Measurements from ENCODE around the gene KRTAP4-12.
"Not testable (repeated sequence)": the region's sequence is repeated elsewhere in the genome, so short reads cannot be mapped to it uniquely, and the experiment has no call there.

The KRTAP4-12 gene

DNA sequence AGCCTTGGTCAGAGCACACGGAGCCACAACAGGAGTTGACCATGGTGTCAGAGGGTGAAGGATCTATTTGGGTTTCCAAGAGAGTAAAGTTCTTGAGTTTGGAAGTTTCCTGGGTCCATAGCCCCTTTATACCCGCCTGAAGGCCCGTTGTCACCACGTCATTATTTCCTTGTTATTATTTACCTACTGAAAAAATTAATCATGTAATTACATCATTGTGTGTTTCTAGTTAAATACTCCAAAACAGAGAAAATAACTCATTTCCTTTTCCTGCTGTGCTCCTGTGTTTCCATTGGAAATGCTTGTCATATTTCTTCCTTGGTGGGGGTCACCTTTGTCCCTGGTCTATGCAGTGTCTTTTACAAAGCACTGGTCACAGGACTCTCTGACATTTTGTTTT is 25.9 kb downstream of the KRTAP4-12 start, which contains the start of gene KRTAP4-8:
Gene KRTAP4-8 (minus strand): TSS at position 101 of the 400 bp plus-strand sequence. CDS start 58 bp downstream, at position 43.
- Histone ChIP-seq H3K4me1 (ENCODE audit: control insufficient read depth in 2 of 2, insufficient read depth in 2 of 2, low read length in 2 of 2) (no peaks in the 10 kb centered on the region), H3K27me3 (ENCODE audit: control insufficient read depth in 2 of 2, insufficient read depth in 2 of 2, low read length in 2 of 2) (peaks cover 0 to 2% of the 10 kb centered on the region in 2 donors), H3K27ac (ENCODE audit: low read depth in 2 of 2, low read length in 2 of 2) (no peak within 1 kb of the TSS), H3K4me3 (ENCODE audit: low read length in 2 of 2) (no peak within 1 kb of the TSS), H3K36me3 (ENCODE audit: control insufficient read depth in 2 of 2, insufficient read depth in 2 of 2, low read length in 2 of 2) (no peaks in the 10 kb centered on the region), H3K9me3 (ENCODE audit: control insufficient read depth in 2 of 2, low read length in 2 of 2) (no peaks in the 10 kb centered on the region), H3K9ac (ENCODE audit: low read depth in 1 of 2, low read length in 2 of 2) (no peak within 1 kb of the TSS)

DNA sequence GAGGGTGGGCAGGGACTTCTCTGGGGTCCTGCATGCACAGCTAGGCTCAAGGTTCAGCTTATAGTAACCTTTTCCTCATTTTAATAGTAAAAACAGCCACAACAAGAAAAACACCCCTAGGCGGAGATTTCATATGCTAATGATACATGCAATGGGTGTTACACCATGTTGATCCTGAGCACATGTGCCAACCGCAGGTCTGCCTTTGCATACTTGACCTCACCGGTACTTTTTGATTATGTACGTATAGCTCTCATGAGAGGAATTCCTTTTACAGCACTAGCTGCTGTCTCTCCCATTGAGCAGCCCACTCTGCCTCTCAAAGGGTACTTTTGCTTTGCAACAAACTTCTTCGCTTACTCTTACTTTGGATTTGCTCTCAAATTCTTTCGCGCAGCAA is 27.9 kb downstream of the KRTAP4-12 start:
- no peaks in the 10 kb centered on the region for H3K4me1 ChIP-seq (ENCODE audit: control insufficient read depth in 2 of 2, insufficient read depth in 2 of 2, low read length in 2 of 2)
- H3K4me3 ChIP-seq (ENCODE audit: low read length in 2 of 2) = no peak overlapping the region
- no peaks in the 10 kb centered on the region for H3K36me3 ChIP-seq (ENCODE audit: control insufficient read depth in 2 of 2, insufficient read depth in 2 of 2, low read length in 2 of 2)
- no peak overlapping the region for H3K27ac ChIP-seq (ENCODE audit: low read depth in 2 of 2, low read length in 2 of 2)
- no peak overlapping the region for H3K9ac ChIP-seq (ENCODE audit: low read depth in 1 of 2, low read length in 2 of 2)
- H3K27me3 ChIP-seq (ENCODE audit: control insufficient read depth in 2 of 2, insufficient read depth in 2 of 2, low read length in 2 of 2) = peaks cover 0 to 2% of the 10 kb centered on the region in 2 donors
- H3K9me3 ChIP-seq (ENCODE audit: control insufficient read depth in 2 of 2, low read length in 2 of 2) = no peaks in the 10 kb centered on the region

- not testable (repeated sequence) for H3K9me3 ChIP-seq (ENCODE audit: control insufficient read depth in 2 of 2, low read length in 2 of 2); H3K9ac ChIP-seq (ENCODE audit: low read depth in 1 of 2, low read length in 2 of 2); H3K36me3 ChIP-seq (ENCODE audit: control insufficient read depth in 2 of 2, insufficient read depth in 2 of 2, low read length in 2 of 2); H3K4me1 ChIP-seq (ENCODE audit: control insufficient read depth in 2 of 2, insufficient read depth in 2 of 2, low read length in 2 of 2); H3K27me3 ChIP-seq (ENCODE audit: control insufficient read depth in 2 of 2, insufficient read depth in 2 of 2, low read length in 2 of 2); H3K27ac ChIP-seq (ENCODE audit: low read depth in 2 of 2, low read length in 2 of 2); H3K4me3 ChIP-seq (ENCODE audit: low read length in 2 of 2)
Measured at GRCh38 chr17:41088760-41089352, 35.1 kb downstream of the KRTAP4-12 start.

DNA sequence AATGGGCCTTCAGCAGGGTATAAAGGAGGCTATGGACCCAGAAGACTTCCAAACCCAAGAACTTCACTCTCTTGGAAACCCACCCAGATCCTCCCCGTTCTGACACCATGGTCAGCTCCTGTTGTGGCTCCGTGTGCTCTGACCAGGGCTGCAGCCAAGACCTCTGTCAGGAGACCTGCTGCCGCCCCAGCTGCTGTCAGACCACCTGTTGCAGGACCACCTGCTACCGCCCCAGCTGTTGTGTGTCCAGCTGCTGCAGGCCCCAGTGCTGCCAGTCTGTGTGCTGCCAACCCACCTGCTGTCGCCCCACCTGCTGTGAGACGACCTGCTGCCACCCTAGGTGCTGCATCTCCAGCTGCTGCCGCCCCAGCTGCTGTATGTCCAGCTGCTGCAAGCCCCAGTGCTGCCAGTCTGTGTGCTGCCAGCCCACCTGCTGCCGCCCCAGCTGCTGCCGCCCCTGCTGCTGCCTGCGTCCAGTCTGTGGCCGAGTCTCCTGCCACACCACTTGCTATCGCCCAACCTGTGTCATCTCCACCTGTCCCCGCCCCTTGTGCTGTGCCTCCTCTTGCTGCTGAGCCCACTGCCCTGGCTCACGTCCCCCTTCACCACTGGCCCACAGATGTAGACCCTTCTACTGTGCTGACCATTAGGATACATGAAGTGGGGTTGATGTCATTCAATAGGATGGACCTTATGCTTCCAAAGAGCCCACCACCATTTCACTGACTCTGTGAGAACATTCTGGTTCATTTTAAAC is 39.7 kb downstream of the KRTAP4-12 start, which contains the start of gene KRTAP4-7:
Gene KRTAP4-7 (plus strand): TSS at position 51 of the 757 bp plus-strand sequence. CDS start 57 bp downstream, at position 108.
- H3K27me3 ChIP-seq (ENCODE audit: control insufficient read depth in 2 of 2, insufficient read depth in 2 of 2, low read length in 2 of 2); H3K4me1 ChIP-seq (ENCODE audit: control insufficient read depth in 2 of 2, insufficient read depth in 2 of 2, low read length in 2 of 2); H3K9ac ChIP-seq (ENCODE audit: low read depth in 1 of 2, low read length in 2 of 2); H3K27ac ChIP-seq (ENCODE audit: low read depth in 2 of 2, low read length in 2 of 2); H3K4me3 ChIP-seq (ENCODE audit: low read length in 2 of 2); H3K36me3 ChIP-seq (ENCODE audit: control insufficient read depth in 2 of 2, insufficient read depth in 2 of 2, low read length in 2 of 2); H3K9me3 ChIP-seq (ENCODE audit: control insufficient read depth in 2 of 2, low read length in 2 of 2): not testable (repeated sequence)

DNA sequence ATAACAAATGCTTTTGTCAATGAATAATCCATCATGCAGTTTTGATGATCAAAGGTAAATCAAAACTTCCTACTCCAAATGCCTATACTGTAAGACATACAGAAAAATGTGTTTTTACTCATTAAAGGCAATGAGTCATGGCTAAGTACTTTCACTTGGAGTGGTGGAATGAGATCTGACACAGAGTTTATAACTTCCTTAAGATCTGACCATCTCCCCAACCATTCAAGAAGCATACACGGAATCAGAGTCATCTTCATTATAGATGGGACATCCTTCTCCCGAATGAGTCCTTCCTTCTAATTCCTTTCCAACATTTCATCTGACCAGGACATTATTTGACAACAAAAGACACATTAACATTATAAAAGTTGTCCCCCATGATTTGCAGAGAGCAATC is 40.6 kb downstream of the KRTAP4-12 start:
- not testable (repeated sequence) for H3K36me3 ChIP-seq (ENCODE audit: control insufficient read depth in 2 of 2, insufficient read depth in 2 of 2, low read length in 2 of 2); H3K9ac ChIP-seq (ENCODE audit: low read depth in 1 of 2, low read length in 2 of 2); H3K4me1 ChIP-seq (ENCODE audit: control insufficient read depth in 2 of 2, insufficient read depth in 2 of 2, low read length in 2 of 2); H3K4me3 ChIP-seq (ENCODE audit: low read length in 2 of 2); H3K27me3 ChIP-seq (ENCODE audit: control insufficient read depth in 2 of 2, insufficient read depth in 2 of 2, low read length in 2 of 2); H3K27ac ChIP-seq (ENCODE audit: low read depth in 2 of 2, low read length in 2 of 2); H3K9me3 ChIP-seq (ENCODE audit: control insufficient read depth in 2 of 2, low read length in 2 of 2)

- Histone ChIP-seq H3K36me3 (ENCODE audit: control insufficient read depth in 2 of 2, insufficient read depth in 2 of 2, low read length in 2 of 2) (no peaks in the 10 kb centered on the region), H3K27ac (ENCODE audit: low read depth in 2 of 2, low read length in 2 of 2) (no peak overlapping the region), H3K9ac (ENCODE audit: low read depth in 1 of 2, low read length in 2 of 2) (no peak overlapping the region), H3K9me3 (ENCODE audit: control insufficient read depth in 2 of 2, low read length in 2 of 2) (no peaks in the 10 kb centered on the region), H3K4me3 (ENCODE audit: low read length in 2 of 2) (no peak overlapping the region), H3K27me3 (ENCODE audit: control insufficient read depth in 2 of 2, insufficient read depth in 2 of 2, low read length in 2 of 2) (peaks cover 0 to under 1% of the 10 kb centered on the region in 2 donors), H3K4me1 (ENCODE audit: control insufficient read depth in 2 of 2, insufficient read depth in 2 of 2, low read length in 2 of 2) (no peaks in the 10 kb centered on the region)
Measured at GRCh38 chr17:41082626-41083025, 41.4 kb downstream of the KRTAP4-12 start.

DNA sequence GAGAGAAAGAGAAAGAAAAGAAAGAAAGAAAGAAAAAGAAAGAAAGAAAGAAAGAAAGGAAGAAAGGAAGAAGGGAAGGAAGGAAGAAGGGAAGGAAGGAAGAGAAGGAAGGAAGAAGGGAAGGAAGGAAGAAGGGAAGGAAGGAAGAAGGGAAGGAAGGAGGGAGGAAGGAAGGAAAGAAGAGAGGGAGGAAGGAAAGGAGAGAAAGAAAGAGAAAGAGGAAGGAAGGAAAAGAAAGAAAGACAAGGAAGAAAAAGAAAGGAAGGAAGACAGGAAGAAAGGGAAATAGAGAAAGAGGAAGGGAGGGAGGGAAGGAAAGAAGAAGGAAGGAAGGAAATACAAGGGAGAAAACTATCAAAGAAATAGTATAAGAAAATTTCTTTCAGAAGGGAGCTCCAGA is 47.2 kb downstream of the KRTAP4-12 start:
- no peaks in the 10 kb centered on the region for H3K4me1 ChIP-seq (ENCODE audit: control insufficient read depth in 2 of 2, insufficient read depth in 2 of 2, low read length in 2 of 2)
- no peaks in the 10 kb centered on the region for H3K36me3 ChIP-seq (ENCODE audit: control insufficient read depth in 2 of 2, insufficient read depth in 2 of 2, low read length in 2 of 2)
- H3K4me3 ChIP-seq (ENCODE audit: low read length in 2 of 2) = no peak overlapping the region
- H3K27me3 ChIP-seq (ENCODE audit: control insufficient read depth in 2 of 2, insufficient read depth in 2 of 2, low read length in 2 of 2) = peaks cover 3% of the 10 kb centered on the region in 2 donors
- no peak overlapping the region for H3K27ac ChIP-seq (ENCODE audit: low read depth in 2 of 2, low read length in 2 of 2)
- H3K9me3 ChIP-seq (ENCODE audit: control insufficient read depth in 2 of 2, low read length in 2 of 2) = no peaks in the 10 kb centered on the region
- H3K9ac ChIP-seq (ENCODE audit: low read depth in 1 of 2, low read length in 2 of 2) = no peak overlapping the region

DNA sequence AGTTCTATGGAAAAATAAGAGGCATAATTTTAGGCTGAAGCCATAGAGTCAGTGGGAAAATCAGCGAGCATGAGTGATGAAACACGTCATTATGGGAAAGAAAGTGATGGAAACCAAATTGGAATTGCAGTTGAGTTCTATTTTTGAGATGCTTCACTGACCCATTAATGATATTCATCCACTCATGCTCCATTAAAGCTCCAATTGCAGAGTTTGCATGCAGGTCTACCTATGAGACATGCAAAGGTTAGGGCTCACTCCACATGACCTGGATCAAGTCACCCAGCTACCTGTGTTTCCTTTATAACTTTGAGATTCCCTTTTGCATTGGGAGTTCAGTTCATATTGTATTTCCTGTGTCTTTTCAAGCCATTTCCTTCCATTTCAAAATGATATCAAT is 50.3 kb downstream of the KRTAP4-12 start:
- no peak overlapping the region for H3K27ac ChIP-seq (ENCODE audit: low read depth in 2 of 2, low read length in 2 of 2)
- no peak overlapping the region for H3K9ac ChIP-seq (ENCODE audit: low read depth in 1 of 2, low read length in 2 of 2)
- no peaks in the 10 kb centered on the region for H3K36me3 ChIP-seq (ENCODE audit: control insufficient read depth in 2 of 2, insufficient read depth in 2 of 2, low read length in 2 of 2)
- peaks cover 3% of the 10 kb centered on the region in 2 donors for H3K27me3 ChIP-seq (ENCODE audit: control insufficient read depth in 2 of 2, insufficient read depth in 2 of 2, low read length in 2 of 2)
- H3K4me1 ChIP-seq (ENCODE audit: control insufficient read depth in 2 of 2, insufficient read depth in 2 of 2, low read length in 2 of 2) = no peaks in the 10 kb centered on the region
- no peaks in the 10 kb centered on the region for H3K9me3 ChIP-seq (ENCODE audit: control insufficient read depth in 2 of 2, low read length in 2 of 2)
- H3K4me3 ChIP-seq (ENCODE audit: low read length in 2 of 2) = no peak overlapping the region
